A673 (cell line): ENCODE data around the gene MAN2B1. TPM values are rescaled to one million over a fixed set of nuclear protein-coding genes. Genes with fewer than 3 reads are reported as not detected.

Experiments
- BruUV-seq: library from RNA; stranded (reverse); fragments of 400-500 nt; replicated peaks from 2 replicates; lab custom pipeline; 2021; lab: Mats Ljungman, UMichigan
- CTCF ChIA-PET: fragments of 300-600 bp; sonication (Branson Sonifier 250); formaldehyde crosslinking; loops from one replicate; lab custom pipeline; 2022; ENCODE audit warnings: antibody characterized with exemption; lab: Charles Lee
- POLR2A ChIA-PET: fragments of 300-600 bp; sonication (Branson Sonifier 250); formaldehyde crosslinking; loops from one replicate; lab custom pipeline; 2022; ENCODE audit warnings: antibody characterized with exemption; ENCODE audit not compliant: low non-redundant PET; lab: Charles Lee
- DNase-seq: peaks from one replicate; pipeline ENCODE4 v3.0.0-alpha.2; 2015; ENCODE audit warnings: low spot score
- H3K27ac ChIP-seq: fragments of 200-600 bp; sonication (generic); 2 replicates; pipeline ENCODE4 v1.5.1; 2016; ENCODE audit warnings: mixed run types, low read depth, mild to moderate bottlenecking, mixed read lengths, antibody characterized with exemption, low read length; ENCODE audit not compliant: poor library complexity, severe bottlenecking
- H3K27me3 ChIP-seq: fragments of 200-600 bp; sonication (generic); replicated peaks from 2 replicates; pipeline ENCODE4 v1.6.1; 2017; ENCODE audit warnings: mixed run types, low read depth, mild to moderate bottlenecking, mixed read lengths, antibody characterized with exemption, low read length; ENCODE audit not compliant: insufficient read depth, poor library complexity
- H3K36me3 ChIP-seq: fragments of 200-600 bp; sonication (generic); 2 replicates; pipeline ENCODE4 v1.6.1; 2016; ENCODE audit warnings: mixed run types, mild to moderate bottlenecking, mixed read lengths, antibody characterized with exemption, low read length; ENCODE audit not compliant: insufficient read depth, poor library complexity, severe bottlenecking
- H3K4me1 ChIP-seq: fragments of 200-600 bp; sonication (generic); 2 replicates; pipeline ENCODE4 v1.6.1; 2017; ENCODE audit warnings: mixed run types, mild to moderate bottlenecking, mixed read lengths, antibody characterized with exemption, low read length; ENCODE audit not compliant: insufficient read depth, poor library complexity, severe bottlenecking
- H3K4me3 ChIP-seq: fragments of 200-600 bp; sonication (generic); 2 replicates; pipeline ENCODE4 v1.5.1; 2016; ENCODE audit warnings: low read depth, mixed run types, mild to moderate bottlenecking, mixed read lengths, low read length; ENCODE audit not compliant: poor library complexity, severe bottlenecking
- H3K9me3 ChIP-seq: fragments of 200-600 bp; sonication (generic); 2 replicates; pipeline ENCODE4 v1.6.1; 2016; ENCODE audit warnings: mixed run types, low read depth, mild to moderate bottlenecking, mixed read lengths, antibody characterized with exemption, low read length; ENCODE audit not compliant: poor library complexity, severe bottlenecking
- EZH2 ChIP-seq: fragments of 200-600 bp; sonication (generic); IDR thresholded peaks from 2 replicates; pipeline ENCODE4 v1.6.1; 2017; ENCODE audit warnings: borderline replicate concordance, low read depth, mild to moderate bottlenecking, mixed read lengths, antibody characterized with exemption, low read length; ENCODE audit not compliant: poor library complexity, severe bottlenecking
- intact Hi-C: fragments of 100-400 bp; cut with micrococcal nuclease; formaldehyde crosslinking; loops from one replicate; pipeline ENCODE4 v1.10.0; 2022; ENCODE audit not compliant: unreplicated experiment
- total RNA-seq: library from RNA; stranded (reverse); gene quantifications from 2 replicates; pipeline ENCODE4 v1.2.3, GENCODE V29; 2021
- TF ChIP-seq, protein P1 (sequence below): fragments of 300-800, 200-600 bp; sonication (generic); conservative IDR thresholded peaks from 2 replicates; pipeline ENCODE4 v1.5.1; 2017; ENCODE audit warnings: low read depth, mild to moderate bottlenecking, antibody characterized with exemption, low read length, moderate library complexity, mixed read lengths

MAN2B1 gene
- total RNA-seq, 1 experiment from 2014 or later = 64.4 TPM

DNA sequence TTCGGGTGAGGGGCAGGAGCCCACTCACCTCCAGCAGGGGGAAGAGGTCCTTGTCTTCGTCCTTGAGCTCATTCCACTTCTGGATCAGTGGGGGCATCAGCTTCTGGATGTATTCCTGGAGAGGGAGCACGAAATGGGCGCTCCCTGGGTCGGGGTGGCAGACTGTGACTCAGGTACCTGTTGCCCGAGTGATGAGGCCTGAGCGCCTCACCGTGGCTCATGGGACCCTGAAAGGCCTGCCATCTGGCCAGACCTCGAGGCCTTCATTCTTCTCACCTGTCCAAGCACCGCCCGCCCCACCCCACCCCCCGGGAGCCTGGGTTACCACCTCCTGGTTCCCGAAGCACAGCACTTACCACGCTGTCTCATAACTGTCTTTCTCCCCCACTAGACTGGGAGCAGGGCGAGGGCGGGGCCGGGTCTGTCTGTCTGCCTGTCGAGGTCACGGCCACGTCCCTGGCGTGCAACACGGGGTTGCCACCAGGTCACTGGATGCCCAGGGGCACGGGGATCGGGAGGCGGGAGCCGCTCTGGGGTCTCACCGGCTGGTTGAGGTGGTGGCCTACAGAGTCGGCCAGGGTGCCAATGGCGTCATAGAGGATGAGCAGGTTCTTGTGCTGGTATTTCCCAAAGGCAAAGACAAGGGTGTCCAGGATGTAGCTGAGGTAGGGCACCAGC lies 39.3 kb upstream of the MAN2B1 start:
- Histone ChIP-seq H3K27me3 (no peaks in the 10 kb centered on the region), H3K27ac (no peak overlapping the region), H3K4me1 (no peaks in the 10 kb centered on the region), H3K4me3 (no peak overlapping the region), H3K36me3 (peaks cover 96% of the 10 kb centered on the region), H3K9me3 (no peaks in the 10 kb centered on the region)
- no TSS peak for BruUV-seq
- ChIA-PET POLR2A (interaction anchor here (0.6 kb wide), 1 partner anchor 16 kb away, joined by 3 read pairs; no protein-coding TSS in a partner anchor), CTCF (interaction anchor here (0.5 kb wide), 1 partner anchor 11 kb away, joined by 8 read pairs; no protein-coding TSS in a partner anchor)
- TF ChIP-seq, protein P1, sequence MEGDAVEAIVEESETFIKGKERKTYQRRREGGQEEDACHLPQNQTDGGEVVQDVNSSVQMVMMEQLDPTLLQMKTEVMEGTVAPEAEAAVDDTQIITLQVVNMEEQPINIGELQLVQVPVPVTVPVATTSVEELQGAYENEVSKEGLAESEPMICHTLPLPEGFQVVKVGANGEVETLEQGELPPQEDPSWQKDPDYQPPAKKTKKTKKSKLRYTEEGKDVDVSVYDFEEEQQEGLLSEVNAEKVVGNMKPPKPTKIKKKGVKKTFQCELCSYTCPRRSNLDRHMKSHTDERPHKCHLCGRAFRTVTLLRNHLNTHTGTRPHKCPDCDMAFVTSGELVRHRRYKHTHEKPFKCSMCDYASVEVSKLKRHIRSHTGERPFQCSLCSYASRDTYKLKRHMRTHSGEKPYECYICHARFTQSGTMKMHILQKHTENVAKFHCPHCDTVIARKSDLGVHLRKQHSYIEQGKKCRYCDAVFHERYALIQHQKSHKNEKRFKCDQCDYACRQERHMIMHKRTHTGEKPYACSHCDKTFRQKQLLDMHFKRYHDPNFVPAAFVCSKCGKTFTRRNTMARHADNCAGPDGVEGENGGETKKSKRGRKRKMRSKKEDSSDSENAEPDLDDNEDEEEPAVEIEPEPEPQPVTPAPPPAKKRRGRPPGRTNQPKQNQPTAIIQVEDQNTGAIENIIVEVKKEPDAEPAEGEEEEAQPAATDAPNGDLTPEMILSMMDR = no peak
- no peak for TF ChIP-seq EZH2
- intact Hi-C loops = no loop called here
- DNase-seq = no peak

DNA sequence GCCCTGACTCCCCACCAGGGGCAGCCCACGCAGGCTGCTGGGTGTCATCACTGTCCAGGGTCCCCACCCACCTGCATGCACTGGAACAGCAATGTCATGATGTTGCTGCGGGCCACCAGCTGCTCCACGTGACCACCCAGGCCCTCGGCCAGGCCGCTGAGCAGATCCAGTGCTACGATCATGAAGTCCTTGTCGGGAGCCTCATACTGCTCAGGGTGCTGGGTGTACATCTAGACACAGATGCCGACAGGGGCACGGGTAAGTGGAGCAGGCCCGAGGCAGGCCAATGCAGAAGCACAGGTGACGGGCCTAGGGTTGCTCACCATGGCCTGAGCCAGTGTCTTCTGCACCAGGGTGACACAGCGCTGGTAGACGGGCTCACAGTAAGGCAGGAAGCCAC lies 38.6 kb upstream of the MAN2B1 start:
- no peak overlapping the region for H3K27ac ChIP-seq
- BruUV-seq = no TSS peak
- TF ChIP-seq EZH2 = no peak
- ChIA-PET CTCF (no interaction called here), POLR2A (interaction anchor here (0.6 kb wide), 1 partner anchor 17 kb away, joined by 3 read pairs; no protein-coding TSS in a partner anchor)
- H3K9me3 ChIP-seq = no peaks in the 10 kb centered on the region
- H3K4me3 ChIP-seq = no peak overlapping the region
- H3K27me3 ChIP-seq = no peaks in the 10 kb centered on the region
- H3K36me3 ChIP-seq = peaks cover 94% of the 10 kb centered on the region
- intact Hi-C loops = no loop called here
- no peaks in the 10 kb centered on the region for H3K4me1 ChIP-seq
- no peak for DNase-seq

DNA sequence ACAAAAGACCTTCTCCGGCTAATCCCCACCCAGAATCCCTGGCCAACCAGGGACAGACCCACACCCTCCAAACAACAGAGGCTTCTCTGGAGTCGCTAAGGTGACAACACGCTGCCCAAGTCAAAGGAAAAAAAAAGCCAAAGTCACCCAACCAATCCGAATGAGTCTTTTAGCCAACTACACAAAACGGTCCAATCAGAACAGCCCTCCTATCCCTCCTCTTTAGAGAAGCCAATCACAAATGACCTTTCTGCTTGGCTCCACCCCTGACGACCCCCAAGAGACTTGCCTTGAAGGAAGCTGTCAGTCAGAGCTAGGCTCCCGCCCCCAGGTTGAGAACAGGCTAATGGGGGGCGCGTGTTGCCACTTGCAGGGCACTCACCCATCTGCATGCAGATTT lies 36.5 kb upstream of the MAN2B1 start:
- peak; percentile 89 for DNase-seq
- H3K9me3 ChIP-seq = no peaks in the 10 kb centered on the region
- no peak overlapping the region for H3K27ac ChIP-seq
- no peaks in the 10 kb centered on the region for H3K27me3 ChIP-seq
- intact Hi-C loops = no loop called here
- TF ChIP-seq EZH2 = no peak
- TF ChIP-seq, protein P1 = no peak
- no peak overlapping the region for H3K4me3 ChIP-seq
- ChIA-PET POLR2A (interaction anchor here (0.5 kb wide), 1 partner anchor 16 kb away, joined by 13 read pairs; no protein-coding TSS in a partner anchor), CTCF (no interaction called here)
- H3K36me3 ChIP-seq = peaks cover 86% of the 10 kb centered on the region
- no peaks in the 10 kb centered on the region for H3K4me1 ChIP-seq
- no TSS peak for BruUV-seq
